Measurements from ENCODE around the gene NCF4.

Gene NCF4

GRCh38 chr22:36922711-36923110 lies 61.9 kb downstream of the NCF4 start:
- Histone ChIP-seq H3K4me3 (ENCODE audit: low read length) (no peak overlapping the region), H3K36me3 (ENCODE audit: control insufficient read depth, insufficient read depth, low read length) (no peaks in the 10 kb centered on the region), H3K9me3 (ENCODE audit: control insufficient read depth, low read length) (no peaks in the 10 kb centered on the region), H3K27me3 (ENCODE audit: control insufficient read depth, insufficient read depth, low read length) (no peaks in the 10 kb centered on the region), H3K9ac (ENCODE audit: low read length) (no peak overlapping the region), H3K4me1 (ENCODE audit: control insufficient read depth, insufficient read depth, low read length) (no peaks in the 10 kb centered on the region)

GRCh38 chr22:36923131-36923788 lies 62.5 kb downstream of the NCF4 start:
- no peak overlapping the region for H3K9ac ChIP-seq (ENCODE audit: low read length)
- no peaks in the 10 kb centered on the region for H3K4me1 ChIP-seq (ENCODE audit: control insufficient read depth, insufficient read depth, low read length)
- no peaks in the 10 kb centered on the region for H3K9me3 ChIP-seq (ENCODE audit: control insufficient read depth, low read length)
- no peaks in the 10 kb centered on the region for H3K36me3 ChIP-seq (ENCODE audit: control insufficient read depth, insufficient read depth, low read length)
- H3K4me3 ChIP-seq (ENCODE audit: low read length), result no peak overlapping the region
- no peaks in the 10 kb centered on the region for H3K27me3 ChIP-seq (ENCODE audit: control insufficient read depth, insufficient read depth, low read length)

- Histone ChIP-seq H3K9me3 (ENCODE audit: control insufficient read depth, low read length) (no peaks in the 10 kb centered on the region), H3K36me3 (ENCODE audit: control insufficient read depth, insufficient read depth, low read length) (no peaks in the 10 kb centered on the region), H3K9ac (ENCODE audit: low read length) (no peak overlapping the region), H3K4me1 (ENCODE audit: control insufficient read depth, insufficient read depth, low read length) (no peaks in the 10 kb centered on the region), H3K27me3 (ENCODE audit: control insufficient read depth, insufficient read depth, low read length) (no peaks in the 10 kb centered on the region), H3K4me3 (ENCODE audit: low read length) (no peak overlapping the region)
Measured at GRCh38 chr22:36924151-36924698, 63.4 kb downstream of the NCF4 start.

GRCh38 chr22:36925388-36926290 lies 64.8 kb downstream of the NCF4 start:
- Histone ChIP-seq H3K27me3 (ENCODE audit: control insufficient read depth, insufficient read depth, low read length) (peaks cover 3% of the 10 kb centered on the region), H3K4me1 (ENCODE audit: control insufficient read depth, insufficient read depth, low read length) (no peaks in the 10 kb centered on the region), H3K36me3 (ENCODE audit: control insufficient read depth, insufficient read depth, low read length) (no peaks in the 10 kb centered on the region), H3K9ac (ENCODE audit: low read length) (no peak overlapping the region), H3K4me3 (ENCODE audit: low read length) (no peak overlapping the region), H3K9me3 (ENCODE audit: control insufficient read depth, low read length) (no peaks in the 10 kb centered on the region)

GRCh38 chr22:36926309-36926708 lies 65.5 kb downstream of the NCF4 start:
- Histone ChIP-seq H3K9me3 (ENCODE audit: control insufficient read depth, low read length) (no peaks in the 10 kb centered on the region), H3K4me1 (ENCODE audit: control insufficient read depth, insufficient read depth, low read length) (no peaks in the 10 kb centered on the region), H3K27me3 (ENCODE audit: control insufficient read depth, insufficient read depth, low read length) (peaks cover 3% of the 10 kb centered on the region)

GRCh38 chr22:36926721-36927435 lies 66.1 kb downstream of the NCF4 start:
- Histone ChIP-seq H3K27me3 (ENCODE audit: control insufficient read depth, insufficient read depth, low read length) (peaks cover 3% of the 10 kb centered on the region), H3K4me3 (ENCODE audit: low read length) (no peak overlapping the region), H3K36me3 (ENCODE audit: control insufficient read depth, insufficient read depth, low read length) (no peaks in the 10 kb centered on the region), H3K9me3 (ENCODE audit: control insufficient read depth, low read length) (no peaks in the 10 kb centered on the region), H3K4me1 (ENCODE audit: control insufficient read depth, insufficient read depth, low read length) (no peaks in the 10 kb centered on the region), H3K9ac (ENCODE audit: low read length) (no peak overlapping the region)

More at GRCh38 chr22:36926309-36926708, 65.5 kb downstream of the NCF4 start:
- Histone ChIP-seq H3K9ac (ENCODE audit: low read length) (no peak overlapping the region), H3K36me3 (ENCODE audit: control insufficient read depth, insufficient read depth, low read length) (no peaks in the 10 kb centered on the region), H3K4me3 (ENCODE audit: low read length) (no peak overlapping the region)
